Measurements from ENCODE around the gene TP73.

DNA sequence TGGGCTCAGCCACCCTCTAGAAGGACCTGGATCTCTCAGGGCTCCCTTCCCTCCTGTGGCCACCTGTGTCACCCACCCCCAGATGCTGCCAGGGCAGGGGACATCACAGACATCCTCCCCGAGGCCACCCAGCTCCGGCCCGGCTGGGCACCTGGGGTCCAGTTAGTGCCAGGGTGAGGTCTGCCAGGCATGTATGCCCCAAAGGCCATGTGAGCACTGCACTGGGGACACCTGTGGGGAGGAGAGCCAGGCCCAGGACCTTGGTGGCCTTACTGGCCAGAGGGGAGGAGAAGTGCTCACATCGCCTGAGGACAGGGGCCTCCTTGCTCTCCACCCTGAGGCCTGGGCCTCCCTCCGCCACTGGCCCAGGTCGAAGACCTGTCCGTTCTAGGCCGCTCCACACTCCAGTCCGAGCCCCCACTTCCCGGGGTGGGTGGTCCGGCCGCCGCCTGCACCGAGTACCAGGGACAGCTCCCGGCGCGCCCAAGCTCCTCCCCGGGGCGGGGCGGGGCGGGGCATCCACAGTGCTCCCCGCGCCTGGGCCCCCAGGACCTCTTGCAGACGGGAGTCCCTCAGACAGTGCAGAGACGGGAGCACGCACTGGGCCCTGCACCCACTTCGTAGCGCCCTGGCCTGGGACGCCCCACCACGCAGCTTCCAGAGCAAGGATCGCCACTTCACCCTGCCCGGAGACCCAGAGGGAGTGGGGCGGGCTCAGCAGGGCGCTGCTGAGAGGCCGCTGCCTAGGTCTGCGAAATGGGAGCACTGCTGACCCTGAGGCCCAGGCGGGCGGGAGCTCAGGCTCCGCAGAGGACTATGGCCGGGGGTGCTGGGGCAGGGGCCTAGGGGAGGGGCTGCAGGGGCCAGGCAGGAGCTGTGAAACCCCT lies 65.6 kb downstream of the TP73 start:
- TF ChIP-seq, protein P1, sequence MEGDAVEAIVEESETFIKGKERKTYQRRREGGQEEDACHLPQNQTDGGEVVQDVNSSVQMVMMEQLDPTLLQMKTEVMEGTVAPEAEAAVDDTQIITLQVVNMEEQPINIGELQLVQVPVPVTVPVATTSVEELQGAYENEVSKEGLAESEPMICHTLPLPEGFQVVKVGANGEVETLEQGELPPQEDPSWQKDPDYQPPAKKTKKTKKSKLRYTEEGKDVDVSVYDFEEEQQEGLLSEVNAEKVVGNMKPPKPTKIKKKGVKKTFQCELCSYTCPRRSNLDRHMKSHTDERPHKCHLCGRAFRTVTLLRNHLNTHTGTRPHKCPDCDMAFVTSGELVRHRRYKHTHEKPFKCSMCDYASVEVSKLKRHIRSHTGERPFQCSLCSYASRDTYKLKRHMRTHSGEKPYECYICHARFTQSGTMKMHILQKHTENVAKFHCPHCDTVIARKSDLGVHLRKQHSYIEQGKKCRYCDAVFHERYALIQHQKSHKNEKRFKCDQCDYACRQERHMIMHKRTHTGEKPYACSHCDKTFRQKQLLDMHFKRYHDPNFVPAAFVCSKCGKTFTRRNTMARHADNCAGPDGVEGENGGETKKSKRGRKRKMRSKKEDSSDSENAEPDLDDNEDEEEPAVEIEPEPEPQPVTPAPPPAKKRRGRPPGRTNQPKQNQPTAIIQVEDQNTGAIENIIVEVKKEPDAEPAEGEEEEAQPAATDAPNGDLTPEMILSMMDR (IDR thresholded peaks at IDR 0.05): no peak
- no peak for TF ChIP-seq POLR2A (IDR thresholded peaks at IDR 0.05)
